AG08396 (cell line): ENCODE data around the gene R3HDM1.
"Not testable (repeated sequence)": the region's sequence is repeated elsewhere in the genome, so short reads cannot be mapped to it uniquely, and the experiment has no call there.

Source experiments
- DNase-seq: peaks from one replicate; pipeline ENCODE4 v3.0.0; 2012; ENCODE audit warnings: low spot score, mixed read lengths

The R3HDM1 gene

GRCh38 chr2:135709992-135710391 is 178.7 kb downstream of the R3HDM1 start:
- peak; percentile 71 for DNase-seq

- not testable (repeated sequence) for DNase-seq
These were observed 183.8 kb downstream of the R3HDM1 start for GRCh38 chr2:135715086-135715485.

- DNase-seq = no peak
These were observed 196.9 kb downstream of the R3HDM1 start for GRCh38 chr2:135728064-135728743.

- no peak for DNase-seq
These were observed 201.3 kb downstream of the R3HDM1 start for GRCh38 chr2:135732561-135732960.

- no peak for DNase-seq
These were observed 201.8 kb downstream of the R3HDM1 start for GRCh38 chr2:135733045-135733444.

GRCh38 chr2:135736546-135736945 is 205.3 kb downstream of the R3HDM1 start:
- DNase-seq = no peak

- DNase-seq = no peak
These were observed 208.9 kb downstream of the R3HDM1 start for GRCh38 chr2:135740206-135740605.

GRCh38 chr2:135741043-135741394 is 209.7 kb downstream of the R3HDM1 start:
- DNase-seq = no peak

GRCh38 chr2:135741395-135742324 is 210.4 kb downstream of the R3HDM1 start, which contains the start of gene UBXN4:
Gene UBXN4, plus strand, starts transcription at chr2:135741855. Its CDS starts 75 bp downstream, at chr2:135741930.
- DNase-seq = peak; percentile 97

- DNase-seq = peak; percentile 55
These were observed 211.1 kb downstream of the R3HDM1 start for GRCh38 chr2:135742325-135742757.

- DNase-seq = no peak
These were observed 212.6 kb downstream of the R3HDM1 start for GRCh38 chr2:135743860-135744259.

- peak; percentile 24 for DNase-seq
These were observed 213.6 kb downstream of the R3HDM1 start for GRCh38 chr2:135744760-135745314.

GRCh38 chr2:135745545-135745944 is 214.3 kb downstream of the R3HDM1 start:
- DNase-seq = peak; percentile 66

GRCh38 chr2:135755573-135755972 is 224.3 kb downstream of the R3HDM1 start:
- no peak for DNase-seq

- no peak for DNase-seq
These were observed 225.4 kb downstream of the R3HDM1 start for GRCh38 chr2:135756692-135757091.

- no peak for DNase-seq
These were observed 230.7 kb downstream of the R3HDM1 start for GRCh38 chr2:135762022-135762421.

GRCh38 chr2:135762530-135762929 is 231.2 kb downstream of the R3HDM1 start:
- no peak for DNase-seq

- no peak for DNase-seq
These were observed 237.6 kb downstream of the R3HDM1 start for GRCh38 chr2:135768863-135769262.

- DNase-seq = no peak
These were observed 242.0 kb downstream of the R3HDM1 start for GRCh38 chr2:135773319-135773718.

- DNase-seq = no peak
These were observed 242.6 kb downstream of the R3HDM1 start for GRCh38 chr2:135773917-135774316.
